HepG2 (cell line): ENCODE data around the gene RDH13. TPM values are rescaled to one million over a fixed set of nuclear protein-coding genes. Genes with fewer than 3 reads are reported as not detected.
A peak's percentile ranks its signal among the peaks of the same experiment; 100 is the strongest.

Experiments used
- ATAC-seq: fragments of 200-7000 bp; cut with Tn5 transposase; 3 replicates; pipeline ENCODE4 v1.9.1; 2020; ENCODE audit warnings: mild to moderate bottlenecking, moderate library complexity
- BruUV-seq: library from RNA; stranded (reverse); fragments of 400-500 nt; replicated peaks from 2 replicates; lab custom pipeline; 2021; lab: Mats Ljungman, UMichigan
- CTCF ChIA-PET: fragments of 300-600 bp; formaldehyde crosslinking; extraction: SDS; loops from one replicate; lab custom pipeline; 2021; ENCODE audit warnings: low total read pairs, inconsistent platforms, low intra/inter-chr PET ratio; lab: Yijun Ruan, JAX
- POLR2A ChIA-PET: fragments of 350-600 bp; sonication (Branson Sonifier 250); formaldehyde crosslinking; loops from one replicate; lab custom pipeline; 2020; ENCODE audit warnings: antibody characterized with exemption, inconsistent platforms; lab: Yijun Ruan, JAX
- DNase-seq: peaks from one replicate; pipeline ENCODE4 v3.0.0-alpha.2; 2015; ENCODE audit warnings: low spot score
- FAIRE-seq: peaks from 3 replicates; lab custom pipeline; 2011; peaks lifted over from hg19 to GRCh38; lab: Jason Lieb, UNC
- H2AFZ ChIP-seq: one replicate; pipeline ENCODE4 v1.6.1; 2011; ENCODE audit warnings: low read length, inconsistent platforms
- H3K27ac ChIP-seq: fragments of 300-600 bp; 3 replicates; pipeline ENCODE4 v1.8.0; 2011; ENCODE audit warnings: mixed run types, mild to moderate bottlenecking, mixed read lengths, low read length, inconsistent platforms; ENCODE audit not compliant: insufficient read depth; ENCODE audit errors: extremely low read length
- H3K27me3 ChIP-seq, 2 experiments: fragments of 200-600 bp in 1 of 2; 2 replicates in 1 of 2; 3 replicates in 1 of 2; pipeline versions ENCODE4 v1.6.0 to v1.8.0; 2011; ENCODE audit warnings: low read length in 2 of 2, mild to moderate bottlenecking in 2 of 2, moderate library complexity in 2 of 2, inconsistent platforms in 1 of 2; ENCODE audit not compliant: insufficient read depth in 2 of 2, control insufficient read depth in 1 of 2
- H3K36me3 ChIP-seq, 2 experiments: fragments of 200-600 bp in 1 of 2; replicated peaks in 1 of 2; 2 replicates in 1 of 2; 3 replicates in 1 of 2; pipeline versions ENCODE4 v1.5.1 to v1.8.0; 2011; ENCODE audit warnings: low read length in 2 of 2, inconsistent platforms in 1 of 2; ENCODE audit not compliant: insufficient read depth in 2 of 2, control insufficient read depth in 1 of 2
- H3K4me1 ChIP-seq: 2 replicates; pipeline ENCODE4 v1.5.1; 2012; ENCODE audit warnings: low read length, inconsistent platforms; ENCODE audit not compliant: insufficient read depth
- H3K4me2 ChIP-seq: 2 replicates; pipeline ENCODE4 v1.6.0; 2011; ENCODE audit warnings: low read depth, low read length, inconsistent platforms
- H3K4me3 ChIP-seq, 3 experiments: fragments of 200-600 bp in 1 of 3; sonication (generic), shearing (Covaris generic) in 1 of 3; replicated peaks in 1 of 3; 2 replicates each; pipeline ENCODE4 v1.5.1; 2011 to 2016; ENCODE audit warnings: low read length in 3 of 3, inconsistent platforms in 2 of 3, low read depth in 2 of 3, mild to moderate bottlenecking in 2 of 3, control low read depth in 1 of 3, mixed read lengths in 1 of 3; ENCODE audit not compliant: insufficient read depth in 1 of 3
- H3K79me2 ChIP-seq: one replicate; pipeline ENCODE4 v1.6.1; 2011; ENCODE audit warnings: low read length, inconsistent platforms; ENCODE audit not compliant: insufficient read depth
- H3K9ac ChIP-seq: 2 replicates; pipeline ENCODE4 v1.6.0; 2011; ENCODE audit warnings: mild to moderate bottlenecking, low read depth, low read length, inconsistent platforms; ENCODE audit not compliant: insufficient read depth
- H3K9me3 ChIP-seq: 2 replicates; pipeline ENCODE4 v1.5.1; 2012; ENCODE audit warnings: mild to moderate bottlenecking, low read length
- H4K20me1 ChIP-seq: 2 replicates; pipeline ENCODE4 v1.6.0; 2011; ENCODE audit warnings: inconsistent platforms, mild to moderate bottlenecking, low read length, moderate library complexity; ENCODE audit not compliant: insufficient read depth
- AGO2 ChIP-seq: fragments of 200-400 bp; formaldehyde crosslinking; optimal IDR thresholded peaks from 2 replicates; pipeline ENCODE3; 2017; ENCODE audit warnings: mild to moderate bottlenecking, low read depth, low read length, moderate library complexity
- ELF4 ChIP-seq: sonication (generic); formaldehyde crosslinking; IDR thresholded peaks from 2 replicates; pipeline ENCODE4 v1.5.0; 2020; ENCODE audit warnings: missing genetic modification reagents, mild to moderate bottlenecking, moderate library complexity, borderline replicate concordance
- HOXA9 ChIP-seq: sonication (generic); formaldehyde crosslinking; IDR thresholded peaks from 2 replicates; pipeline ENCODE4 v1.8.1; 2022; ENCODE audit warnings: missing genetic modification reagents, mild to moderate bottlenecking, moderate library complexity, borderline replicate concordance
- POLR2AphosphoS2 ChIP-seq: IDR thresholded peaks from 2 replicates; pipeline ENCODE4 v1.6.1; 2011; ENCODE audit warnings: low read depth, low read length, improper control_type of control experiment
- ZBTB20 ChIP-seq: sonication (generic); formaldehyde crosslinking; IDR thresholded peaks from 2 replicates; pipeline ENCODE4 v1.8.1; 2023; ENCODE audit warnings: missing genetic modification reagents, low read depth, mild to moderate bottlenecking, borderline replicate concordance
- ZNF207 ChIP-seq: fragments of 450-650 bp; IDR thresholded peaks from 2 replicates; pipeline ENCODE4 v1.6.1; 2016; ENCODE audit warnings: antibody characterized with exemption, borderline replicate concordance
- ZNF879 ChIP-seq: sonication (generic); formaldehyde crosslinking; IDR thresholded peaks from 2 replicates; pipeline ENCODE4 v1.8.1; 2023; ENCODE audit warnings: missing genetic modification reagents
- WGBS: methylation state at CpG from one replicate; pipeline ENCODE4 v1.1.6; 2017; ENCODE audit warnings: low lambda C conversion rate; 5-methylcytosine and 5-hydroxymethylcytosine counted together
- in situ Hi-C: cut with HindIII; loops from 2 replicates; pipeline ENCODE4 v1.10.0; 2017; ENCODE audit warnings: low pct_unique_long_range_greater_than_20kb; ENCODE audit not compliant: extremely low pct_ligation_motif_present
- intact Hi-C: fragments of 100-400 bp; cut with micrococcal nuclease; formaldehyde crosslinking; loops from one replicate; pipeline ENCODE4 v1.10.0; 2022; ENCODE audit not compliant: unreplicated experiment
- polyA plus RNA-seq, 8 experiments: library from polyadenylated mRNA; depleted of rRNA in 3 of 8; stranded (reverse) in 7 of 8; unstranded in 1 of 8; fragments of >200 nt; fragmentation: Illumina TruSeq in 4 of 8; extraction: Trizol in 4 of 8; gene quantifications; 2 replicates each; pipeline versions ENCODE4 v1.2.1 to v1.2.3, GENCODE V29; 2011 to 2016; ENCODE audit warnings: low read depth in 4 of 8, missing spikeins in 1 of 8, mixed read lengths in 1 of 8; ENCODE audit not compliant: insufficient read depth in 1 of 8
- total RNA-seq, 5 experiments: library from RNA; depleted of rRNA; stranded (reverse); fragments of >200 nt; fragmentation: Illumina TruSeq; extraction: Trizol; gene quantifications; 2 replicates each; pipeline ENCODE4 v1.2.3, GENCODE V29; 2016; ENCODE audit warnings: low read depth in 1 of 5

Gene RDH13
- total and polyA plus RNA-seq, 2 of the 13 experiments (the other 11 are each of a cell fraction or from before 2014, with no cell fraction given) = 13.4 to 21.5 TPM

DNA sequence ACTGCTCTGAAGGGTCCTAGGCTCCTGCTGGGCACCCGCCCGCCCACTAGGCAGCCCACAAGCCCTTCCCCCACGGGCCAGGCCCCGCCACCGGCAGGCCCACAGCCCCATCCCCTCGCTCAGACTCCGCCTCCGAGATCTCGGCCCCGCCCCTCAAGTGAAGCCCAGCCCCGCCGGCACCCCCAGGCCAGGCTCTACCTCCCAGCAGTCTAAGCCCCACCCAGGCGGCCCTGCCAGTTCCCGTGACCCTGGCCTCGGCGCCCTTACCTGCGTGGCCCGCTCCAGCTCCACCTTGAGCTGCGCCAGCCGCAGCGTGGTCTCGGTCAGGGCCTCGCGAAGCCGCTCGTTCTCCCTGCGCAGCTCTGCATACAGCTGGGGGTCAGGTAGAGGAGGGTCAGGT lies 29.0 kb upstream of the RDH13 start:
- Histone ChIP-seq H3K27me3 (no peaks in the 10 kb centered on the region), H3K79me2 (no peaks in the 10 kb centered on the region), H2AFZ (no peak overlapping the region), H3K9me3 (no peaks in the 10 kb centered on the region), H3K4me1 (no peaks in the 10 kb centered on the region), H3K27ac (no peak overlapping the region), H3K4me2 (no peak overlapping the region), H3K36me3 (peaks cover 3 to 15% of the 10 kb centered on the region in 2 experiments; a peak in 4 of 5 replicates), H4K20me1 (peaks cover 6% of the 10 kb centered on the region; the same call in 1 of the 2 replicates), H3K4me3 (no peak overlapping the region), H3K9ac (no peak overlapping the region)
- TF ChIP-seq ELF4 (no peak), ZNF879 (CRISPR knock-in tag) (no peak), POLR2AphosphoS2 (no peak), ZBTB20 (CRISPR knock-in tag) (no peak), HOXA9 (CRISPR knock-in tag) (no peak)
- in situ Hi-C loops (no loop called here), intact Hi-C loops (no loop called here)
- WGBS = 98% methylated on average over 16 of the region's 27 CpGs
- CTCF ChIA-PET = no interaction called here
- FAIRE-seq (no peak), DNase-seq (no peak), ATAC-seq (no peak)
- BruUV-seq = no TSS peak
- POLR2A ChIA-PET = no interaction called here

- TF ChIP-seq ZNF207 (no peak), AGO2 (peak; percentile 1)
- WGBS = 96% methylated on average over 19 of the region's 32 CpGs
- POLR2A ChIA-PET = no interaction called here
Observed at GRCh38 chr19:55091126-55091910, 28.4 kb upstream of the RDH13 start.

More at GRCh38 chr19:55091126-55091910, 28.4 kb upstream of the RDH13 start:
- Histone ChIP-seq H3K27ac (no peak overlapping the region), H3K9me3 (no peaks in the 10 kb centered on the region), H2AFZ (no peak overlapping the region), H3K9ac (no peak overlapping the region), H3K4me1 (no peaks in the 10 kb centered on the region), H3K4me2 (no peak overlapping the region), H3K4me3 (no peak overlapping the region), H4K20me1 (peaks cover 6% of the 10 kb centered on the region; the same call in 1 of the 2 replicates), H3K27me3 (no peaks in the 10 kb centered on the region), H3K79me2 (no peaks in the 10 kb centered on the region), H3K36me3 (peaks cover 3 to 15% of the 10 kb centered on the region in 2 experiments; a peak in 4 of 5 replicates)
- intact Hi-C loops (no loop called here), in situ Hi-C loops (no loop called here)
- DNase-seq (no peak), FAIRE-seq (no peak), ATAC-seq (no peak)
- BruUV-seq = TSS peak; percentile 62
- CTCF ChIA-PET = no interaction called here
